GM12873 (cell line): ENCODE results near the gene OR6S1.

ENCODE experiments used
- TF ChIP-seq, protein P1 (sequence below): IDR thresholded peaks from 2 replicates; pipeline ENCODE4 v1.5.1; 2012; ENCODE audit warnings: low read depth, mild to moderate bottlenecking, moderate library complexity, low read length, control low read depth; ENCODE audit not compliant: insufficient read depth; ENCODE audit errors: missing control alignments

Gene OR6S1

GRCh38 chr14:20597108-20597507 is 44.4 kb downstream of the OR6S1 start:
- TF ChIP-seq, protein P1, sequence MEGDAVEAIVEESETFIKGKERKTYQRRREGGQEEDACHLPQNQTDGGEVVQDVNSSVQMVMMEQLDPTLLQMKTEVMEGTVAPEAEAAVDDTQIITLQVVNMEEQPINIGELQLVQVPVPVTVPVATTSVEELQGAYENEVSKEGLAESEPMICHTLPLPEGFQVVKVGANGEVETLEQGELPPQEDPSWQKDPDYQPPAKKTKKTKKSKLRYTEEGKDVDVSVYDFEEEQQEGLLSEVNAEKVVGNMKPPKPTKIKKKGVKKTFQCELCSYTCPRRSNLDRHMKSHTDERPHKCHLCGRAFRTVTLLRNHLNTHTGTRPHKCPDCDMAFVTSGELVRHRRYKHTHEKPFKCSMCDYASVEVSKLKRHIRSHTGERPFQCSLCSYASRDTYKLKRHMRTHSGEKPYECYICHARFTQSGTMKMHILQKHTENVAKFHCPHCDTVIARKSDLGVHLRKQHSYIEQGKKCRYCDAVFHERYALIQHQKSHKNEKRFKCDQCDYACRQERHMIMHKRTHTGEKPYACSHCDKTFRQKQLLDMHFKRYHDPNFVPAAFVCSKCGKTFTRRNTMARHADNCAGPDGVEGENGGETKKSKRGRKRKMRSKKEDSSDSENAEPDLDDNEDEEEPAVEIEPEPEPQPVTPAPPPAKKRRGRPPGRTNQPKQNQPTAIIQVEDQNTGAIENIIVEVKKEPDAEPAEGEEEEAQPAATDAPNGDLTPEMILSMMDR = no peak

GRCh38 chr14:20592574-20592973 is 48.9 kb downstream of the OR6S1 start:
- TF ChIP-seq, protein P1 = no peak

DNA sequence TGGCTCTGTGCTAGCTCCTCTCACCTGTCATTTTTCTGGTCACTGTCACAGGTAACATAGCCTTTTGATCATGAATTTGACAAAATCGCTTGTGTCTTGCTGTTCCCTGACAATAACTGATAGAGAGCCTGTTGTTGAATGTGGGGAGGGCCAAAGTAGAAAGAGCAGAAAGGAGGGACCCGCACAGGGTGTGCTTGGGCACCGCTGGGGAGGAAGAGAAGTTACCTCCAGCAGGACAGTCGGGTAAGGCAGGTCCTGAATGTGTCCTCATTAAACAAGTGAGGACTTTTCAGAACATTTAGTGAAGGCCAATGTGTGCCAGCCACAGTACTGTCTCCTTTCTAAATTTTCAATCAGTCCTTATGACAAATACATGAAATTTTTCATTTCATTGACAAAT is 50.3 kb downstream of the OR6S1 start, which contains the start of gene RNASE12:
Gene RNASE12, minus strand, starts transcription at position 142 of the 400 bp plus-strand sequence. CDS start 653 bp downstream, outside the sequence.
- TF ChIP-seq, protein P1 = no peak
